HepG2 (cell line): ENCODE data around the gene PTPN18. TPM values are rescaled to one million over a fixed set of nuclear protein-coding genes. Genes with fewer than 3 reads are reported as not detected.

ENCODE experiments used
- ARHGAP35 ChIP-seq: sonication (generic); formaldehyde crosslinking; IDR thresholded peaks from 2 replicates; pipeline ENCODE4 v1.9.0; 2022; ENCODE audit warnings: mild to moderate bottlenecking, inconsistent platforms, moderate library complexity, missing genetic modification reagents, borderline replicate concordance
- EED ChIP-seq: sonication (generic); formaldehyde crosslinking; IDR thresholded peaks from 2 replicates; pipeline ENCODE4 v1.5.0; 2020; ENCODE audit warnings: mild to moderate bottlenecking, missing genetic modification reagents
- ERF ChIP-seq: IDR thresholded peaks from 2 replicates; pipeline ENCODE4 v1.6.1; 2018; ENCODE audit warnings: missing biosample characterization, missing genetic modification reagents
- FIP1L1 ChIP-seq: fragments of 200-400 bp; formaldehyde crosslinking; IDR thresholded peaks from 2 replicates; pipeline ENCODE4 v1.6.1; 2018; ENCODE audit warnings: low read depth, mild to moderate bottlenecking, low read length, moderate library complexity, borderline replicate concordance; ENCODE audit not compliant: insufficient read depth
- GATAD2A ChIP-seq: IDR thresholded peaks from 2 replicates; pipeline ENCODE4 v1.6.1; 2016
- GTF2F1 ChIP-seq: fragments of 150-350 bp; IDR thresholded peaks from 2 replicates; pipeline ENCODE4 v1.6.1; 2014; ENCODE audit warnings: low read length
- HNRNPK ChIP-seq: fragments of 200-400 bp; formaldehyde crosslinking; IDR thresholded peaks from 2 replicates; pipeline ENCODE4 v1.6.1; 2018; ENCODE audit warnings: low read length, low read depth, moderate library complexity, mild to moderate bottlenecking; ENCODE audit not compliant: poor library complexity, severe bottlenecking
- IKZF4 ChIP-seq: sonication (generic); formaldehyde crosslinking; IDR thresholded peaks from 2 replicates; pipeline ENCODE4 v1.5.1; 2020; ENCODE audit warnings: borderline replicate concordance, mild to moderate bottlenecking, low read depth, missing genetic modification reagents; ENCODE audit errors: not compliant biosample characterization
- KAT7 ChIP-seq: IDR thresholded peaks from 2 replicates; pipeline ENCODE4 v1.6.1; 2018; ENCODE audit warnings: borderline replicate concordance, missing compliant biosample characterization
- KDM5A ChIP-seq: fragments of 200-600 bp; sonication (generic); IDR thresholded peaks from 2 replicates; pipeline ENCODE4 v1.7.0; 2018; ENCODE audit warnings: antibody characterized with exemption, mild to moderate bottlenecking, low read length, borderline replicate concordance
- NFYB ChIP-seq: sonication (generic); formaldehyde crosslinking; IDR thresholded peaks from 2 replicates; pipeline ENCODE4 v1.4.0; 2020; ENCODE audit warnings: missing genetic modification reagents
- NRL ChIP-seq: sonication (generic); formaldehyde crosslinking; IDR thresholded peaks from 2 replicates; pipeline ENCODE4 v1.5.0; 2020; ENCODE audit warnings: missing genetic modification reagents, mild to moderate bottlenecking, moderate library complexity, borderline replicate concordance
- PAX8 ChIP-seq: sonication (generic); formaldehyde crosslinking; IDR thresholded peaks from 2 replicates; pipeline ENCODE4 v1.8.0; 2022; ENCODE audit warnings: mild to moderate bottlenecking, missing genetic modification reagents, borderline replicate concordance
- RBM22 ChIP-seq: fragments of 200-400 bp; formaldehyde crosslinking; optimal IDR thresholded peaks from 2 replicates; pipeline ENCODE3; 2017; ENCODE audit warnings: mild to moderate bottlenecking, low read length, moderate library complexity
- SP4 ChIP-seq: sonication (generic); formaldehyde crosslinking; IDR thresholded peaks from 2 replicates; pipeline ENCODE4 v1.8.1; 2023; ENCODE audit warnings: mild to moderate bottlenecking, missing genetic modification reagents
- SRSF1 ChIP-seq: fragments of 200-400 bp; formaldehyde crosslinking; optimal IDR thresholded peaks from 2 replicates; pipeline ENCODE3; 2017; ENCODE audit warnings: mild to moderate bottlenecking, low read depth, low read length, moderate library complexity
- TEAD2 ChIP-seq: sonication (generic); formaldehyde crosslinking; IDR thresholded peaks from 2 replicates; pipeline ENCODE4 v1.9.0; 2021; ENCODE audit warnings: missing genetic modification reagents
- ZFAT ChIP-seq: sonication (generic); formaldehyde crosslinking; conservative IDR thresholded peaks from 2 replicates; pipeline ENCODE4 v1.8.1; 2023; ENCODE audit warnings: missing genetic modification reagents, inconsistent platforms
- ZNF292 ChIP-seq: sonication (generic); formaldehyde crosslinking; IDR thresholded peaks from 2 replicates; pipeline ENCODE4 v1.8.1; 2022; ENCODE audit warnings: mild to moderate bottlenecking, low read depth, missing genetic modification reagents, borderline replicate concordance
- ZNF501 ChIP-seq: sonication (generic); formaldehyde crosslinking; IDR thresholded peaks from 2 replicates; pipeline ENCODE4 v1.5.1; 2020; ENCODE audit warnings: mild to moderate bottlenecking, moderate library complexity, missing genetic modification reagents
- ZNF652 ChIP-seq: IDR thresholded peaks from 2 replicates; pipeline ENCODE4 v1.6.1; 2016; ENCODE audit warnings: low read depth, borderline replicate concordance
- ZNF749 ChIP-seq: sonication (generic); formaldehyde crosslinking; IDR thresholded peaks from 2 replicates; pipeline ENCODE4 v1.8.0; 2022; ENCODE audit warnings: mild to moderate bottlenecking, missing genetic modification reagents, moderate library complexity, borderline replicate concordance
- ZNF788 ChIP-seq: sonication (generic); formaldehyde crosslinking; IDR thresholded peaks from 2 replicates; pipeline ENCODE4 v1.5.0; 2020; ENCODE audit warnings: mild to moderate bottlenecking, missing genetic modification reagents, borderline replicate concordance
- polyA plus RNA-seq, 8 experiments: library from polyadenylated mRNA; depleted of rRNA in 3 of 8; stranded (reverse) in 7 of 8; unstranded in 1 of 8; fragments of >200 nt; fragmentation: Illumina TruSeq in 4 of 8; extraction: Trizol in 4 of 8; gene quantifications; 2 replicates each; pipeline versions ENCODE4 v1.2.1 to v1.2.3, GENCODE V29; 2011 to 2016; ENCODE audit warnings: low read depth in 4 of 8, missing spikeins in 1 of 8, mixed read lengths in 1 of 8; ENCODE audit not compliant: insufficient read depth in 1 of 8
- total RNA-seq, 5 experiments: library from RNA; depleted of rRNA; stranded (reverse); fragments of >200 nt; fragmentation: Illumina TruSeq; extraction: Trizol; gene quantifications; 2 replicates each; pipeline ENCODE4 v1.2.3, GENCODE V29; 2016; ENCODE audit warnings: low read depth in 1 of 5
- TF ChIP-seq, protein P1 (sequence below): sonication (generic); formaldehyde crosslinking; IDR thresholded peaks from 2 replicates; pipeline ENCODE4 v1.4.0; 2020; ENCODE audit warnings: mild to moderate bottlenecking, missing genetic modification reagents
- TF ChIP-seq, protein P2 (sequence below): sonication (generic); formaldehyde crosslinking; IDR thresholded peaks from 2 replicates; pipeline ENCODE4 v1.4.0; 2020; ENCODE audit warnings: low read depth, mild to moderate bottlenecking, missing genetic modification reagents
- TF ChIP-seq, protein P3 (sequence below): sonication (generic); formaldehyde crosslinking; IDR thresholded peaks from 2 replicates; pipeline ENCODE4 v1.5.0; 2020; ENCODE audit warnings: missing genetic modification reagents, mild to moderate bottlenecking, borderline replicate concordance
- TF ChIP-seq, protein P4 (sequence below): sonication (generic); formaldehyde crosslinking; IDR thresholded peaks from 2 replicates; pipeline ENCODE4 v1.5.0; 2020; ENCODE audit warnings: missing genetic modification reagents

The PTPN18 gene
- total and polyA plus RNA-seq, 2 of the 13 experiments (the other 11 are each of a cell fraction or from before 2014, with no cell fraction given): 14.8 to 39.6 TPM

DNA sequence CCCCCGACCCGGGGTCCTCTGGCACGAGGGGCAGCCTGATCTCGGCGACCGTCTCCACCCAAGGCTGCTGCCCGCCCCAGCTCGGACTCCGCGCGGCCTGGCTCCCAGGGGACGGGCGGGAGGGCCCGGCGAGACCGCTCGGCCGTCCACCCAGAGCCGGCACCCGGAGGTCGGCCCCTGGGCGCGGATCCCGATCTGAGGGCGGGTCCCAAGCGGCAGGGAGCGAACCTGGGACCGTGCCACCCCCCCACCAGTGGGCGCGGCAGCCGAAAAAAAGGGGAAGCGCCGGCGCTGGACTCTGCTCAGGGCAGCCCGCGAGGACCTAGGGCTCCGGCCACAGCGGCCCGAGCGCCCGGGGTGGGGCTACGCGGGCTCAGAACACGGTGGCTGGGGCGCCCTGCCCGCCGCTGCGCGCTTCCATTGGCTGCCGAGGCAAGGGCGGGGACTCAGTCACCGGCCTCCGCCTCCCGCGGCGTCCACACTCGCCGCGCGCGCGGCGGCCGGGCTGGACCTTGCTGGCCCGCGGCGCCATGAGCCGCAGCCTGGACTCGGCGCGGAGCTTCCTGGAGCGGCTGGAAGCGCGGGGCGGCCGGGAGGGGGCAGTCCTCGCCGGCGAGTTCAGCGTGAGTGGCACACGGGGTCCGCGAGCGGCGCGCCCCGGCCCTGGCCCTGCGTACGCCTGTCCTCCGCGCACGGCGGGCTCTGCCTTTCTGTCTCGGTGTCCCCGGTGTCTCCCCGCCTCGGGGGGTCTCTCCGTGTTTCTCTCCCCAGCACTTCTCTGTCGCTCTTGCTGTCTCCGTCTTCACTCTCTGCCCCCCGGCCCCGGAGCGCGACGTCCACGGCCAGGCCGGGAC lies at the start of gene PTPN18 (continued):
- TF ChIP-seq FIP1L1: no peak
- peak; percentile 75; the same call in 1 of the 2 replicates for TF ChIP-seq SP4 (CRISPR knock-in tag)
- no peak for TF ChIP-seq GATAD2A (CRISPR knock-in tag)
- no peak for TF ChIP-seq GTF2F1
- TF ChIP-seq ZNF749 (CRISPR knock-in tag): no peak; the same call in 1 of the 2 replicates
- TF ChIP-seq SRSF1: peak; percentile 79
- TF ChIP-seq, protein P1, sequence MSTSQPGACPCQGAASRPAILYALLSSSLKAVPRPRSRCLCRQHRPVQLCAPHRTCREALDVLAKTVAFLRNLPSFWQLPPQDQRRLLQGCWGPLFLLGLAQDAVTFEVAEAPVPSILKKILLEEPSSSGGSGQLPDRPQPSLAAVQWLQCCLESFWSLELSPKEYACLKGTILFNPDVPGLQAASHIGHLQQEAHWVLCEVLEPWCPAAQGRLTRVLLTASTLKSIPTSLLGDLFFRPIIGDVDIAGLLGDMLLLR (CRISPR knock-in tag): no peak
- TF ChIP-seq ERF (CRISPR knock-in tag): peak; percentile 77
- TF ChIP-seq ZNF788: peak; percentile 70; the same call in 1 of the 2 replicates
- TF ChIP-seq ZNF501: no peak
- TF ChIP-seq KAT7 (CRISPR knock-in tag): peak; percentile 90
- no peak for TF ChIP-seq PAX8 (CRISPR knock-in tag)
- peak; percentile 79 for TF ChIP-seq NFYB
- TF ChIP-seq HNRNPK: no peak
- TF ChIP-seq ZNF652 (CRISPR knock-in tag): no peak
- TF ChIP-seq, protein P2, sequence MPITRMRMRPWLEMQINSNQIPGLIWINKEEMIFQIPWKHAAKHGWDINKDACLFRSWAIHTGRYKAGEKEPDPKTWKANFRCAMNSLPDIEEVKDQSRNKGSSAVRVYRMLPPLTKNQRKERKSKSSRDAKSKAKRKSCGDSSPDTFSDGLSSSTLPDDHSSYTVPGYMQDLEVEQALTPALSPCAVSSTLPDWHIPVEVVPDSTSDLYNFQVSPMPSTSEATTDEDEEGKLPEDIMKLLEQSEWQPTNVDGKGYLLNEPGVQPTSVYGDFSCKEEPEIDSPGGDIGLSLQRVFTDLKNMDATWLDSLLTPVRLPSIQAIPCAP: peak; percentile 59; the same call in 1 of the 2 replicates
- TF ChIP-seq ARHGAP35: peak; percentile 90
- 0 out of 2 replicates have a peak, but pooled peaks have one; percentile 59 for TF ChIP-seq ZFAT
- TF ChIP-seq RBM22: no peak
- no peak; the same call in 1 of the 2 replicates for TF ChIP-seq NRL (CRISPR knock-in tag)
- TF ChIP-seq EED (CRISPR knock-in tag): peak; percentile 53; the same call in 1 of the 2 replicates
- TF ChIP-seq, protein P3, sequence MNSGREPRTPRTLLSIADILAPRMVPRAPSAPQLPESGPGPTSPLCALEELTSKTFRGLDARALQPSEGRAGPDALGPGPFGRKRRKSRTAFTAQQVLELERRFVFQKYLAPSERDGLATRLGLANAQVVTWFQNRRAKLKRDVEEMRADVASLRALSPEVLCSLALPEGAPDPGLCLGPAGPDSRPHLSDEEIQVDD (CRISPR knock-in tag): no peak
- no peak for TF ChIP-seq ZNF292 (CRISPR knock-in tag)
- TF ChIP-seq TEAD2 (CRISPR knock-in tag): no peak
- peak; percentile 92 for TF ChIP-seq IKZF4 (CRISPR knock-in tag)
- TF ChIP-seq, protein P4, sequence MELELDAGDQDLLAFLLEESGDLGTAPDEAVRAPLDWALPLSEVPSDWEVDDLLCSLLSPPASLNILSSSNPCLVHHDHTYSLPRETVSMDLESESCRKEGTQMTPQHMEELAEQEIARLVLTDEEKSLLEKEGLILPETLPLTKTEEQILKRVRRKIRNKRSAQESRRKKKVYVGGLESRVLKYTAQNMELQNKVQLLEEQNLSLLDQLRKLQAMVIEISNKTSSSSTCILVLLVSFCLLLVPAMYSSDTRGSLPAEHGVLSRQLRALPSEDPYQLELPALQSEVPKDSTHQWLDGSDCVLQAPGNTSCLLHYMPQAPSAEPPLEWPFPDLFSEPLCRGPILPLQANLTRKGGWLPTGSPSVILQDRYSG: peak; percentile 30
- TF ChIP-seq KDM5A: peak; percentile 53; the same call in 1 of the 2 replicates
